WTC11 (cell line): ENCODE results near the gene DCAF8L2.

Experiments
- ZNF121 ChIP-seq: sonication (generic); formaldehyde crosslinking; IDR thresholded peaks from 2 replicates; pipeline ENCODE4 v1.8.0; 2023; ENCODE audit warnings: missing genetic modification reagents
- ZNF423 ChIP-seq: fragments of 250-450 bp; sonication (Bioruptor Pico); IDR thresholded peaks from 2 replicates; pipeline ENCODE4 v2.1.2; 2022; ENCODE audit warnings: mild to moderate bottlenecking, moderate library complexity
- TF ChIP-seq, protein P1 (sequence below): fragments of 200-600 bp; IDR thresholded peaks from 2 replicates; pipeline ENCODE4 v1.8.0; 2022; ENCODE audit warnings: antibody characterized with exemption
- TF ChIP-seq, protein P2 (sequence below): sonication (generic); formaldehyde crosslinking; IDR thresholded peaks from 2 replicates; pipeline ENCODE4 v1.8.0; 2022; ENCODE audit warnings: mild to moderate bottlenecking, missing genetic modification reagents
- TF ChIP-seq, protein P3 (sequence below): sonication (generic); formaldehyde crosslinking; IDR thresholded peaks from 2 replicates; pipeline ENCODE4 v1.8.1; 2023; ENCODE audit warnings: mild to moderate bottlenecking, missing genetic modification reagents

DNA sequence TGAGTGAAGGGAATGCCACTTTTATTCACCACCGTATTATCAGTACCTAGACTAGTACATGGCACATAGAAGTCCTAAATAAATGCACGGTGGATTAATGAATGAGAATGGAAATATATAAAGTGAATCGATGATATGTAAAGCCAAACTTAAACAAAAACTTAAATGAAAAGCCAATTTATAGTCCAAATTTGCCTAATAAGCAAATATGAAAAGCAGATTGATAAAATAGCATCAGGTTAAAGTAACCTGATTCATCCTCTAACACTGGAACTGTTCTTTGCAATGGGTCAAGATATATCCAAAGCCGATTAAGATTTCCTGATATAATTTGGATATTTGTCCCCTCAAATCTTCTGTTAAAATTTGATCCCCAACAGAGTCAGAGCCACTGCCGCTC, 150.8 kb downstream of the DCAF8L2 start:
- TF ChIP-seq ZNF121 (CRISPR knock-in tag) (no peak), ZNF423 (CRISPR knock-in tag) (no peak)
- TF ChIP-seq, protein P1, sequence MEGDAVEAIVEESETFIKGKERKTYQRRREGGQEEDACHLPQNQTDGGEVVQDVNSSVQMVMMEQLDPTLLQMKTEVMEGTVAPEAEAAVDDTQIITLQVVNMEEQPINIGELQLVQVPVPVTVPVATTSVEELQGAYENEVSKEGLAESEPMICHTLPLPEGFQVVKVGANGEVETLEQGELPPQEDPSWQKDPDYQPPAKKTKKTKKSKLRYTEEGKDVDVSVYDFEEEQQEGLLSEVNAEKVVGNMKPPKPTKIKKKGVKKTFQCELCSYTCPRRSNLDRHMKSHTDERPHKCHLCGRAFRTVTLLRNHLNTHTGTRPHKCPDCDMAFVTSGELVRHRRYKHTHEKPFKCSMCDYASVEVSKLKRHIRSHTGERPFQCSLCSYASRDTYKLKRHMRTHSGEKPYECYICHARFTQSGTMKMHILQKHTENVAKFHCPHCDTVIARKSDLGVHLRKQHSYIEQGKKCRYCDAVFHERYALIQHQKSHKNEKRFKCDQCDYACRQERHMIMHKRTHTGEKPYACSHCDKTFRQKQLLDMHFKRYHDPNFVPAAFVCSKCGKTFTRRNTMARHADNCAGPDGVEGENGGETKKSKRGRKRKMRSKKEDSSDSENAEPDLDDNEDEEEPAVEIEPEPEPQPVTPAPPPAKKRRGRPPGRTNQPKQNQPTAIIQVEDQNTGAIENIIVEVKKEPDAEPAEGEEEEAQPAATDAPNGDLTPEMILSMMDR, result no peak
- TF ChIP-seq, protein P2, sequence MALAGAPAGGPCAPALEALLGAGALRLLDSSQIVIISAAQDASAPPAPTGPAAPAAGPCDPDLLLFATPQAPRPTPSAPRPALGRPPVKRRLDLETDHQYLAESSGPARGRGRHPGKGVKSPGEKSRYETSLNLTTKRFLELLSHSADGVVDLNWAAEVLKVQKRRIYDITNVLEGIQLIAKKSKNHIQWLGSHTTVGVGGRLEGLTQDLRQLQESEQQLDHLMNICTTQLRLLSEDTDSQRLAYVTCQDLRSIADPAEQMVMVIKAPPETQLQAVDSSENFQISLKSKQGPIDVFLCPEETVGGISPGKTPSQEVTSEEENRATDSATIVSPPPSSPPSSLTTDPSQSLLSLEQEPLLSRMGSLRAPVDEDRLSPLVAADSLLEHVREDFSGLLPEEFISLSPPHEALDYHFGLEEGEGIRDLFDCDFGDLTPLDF (CRISPR knock-in tag), result no peak
- TF ChIP-seq, protein P3, sequence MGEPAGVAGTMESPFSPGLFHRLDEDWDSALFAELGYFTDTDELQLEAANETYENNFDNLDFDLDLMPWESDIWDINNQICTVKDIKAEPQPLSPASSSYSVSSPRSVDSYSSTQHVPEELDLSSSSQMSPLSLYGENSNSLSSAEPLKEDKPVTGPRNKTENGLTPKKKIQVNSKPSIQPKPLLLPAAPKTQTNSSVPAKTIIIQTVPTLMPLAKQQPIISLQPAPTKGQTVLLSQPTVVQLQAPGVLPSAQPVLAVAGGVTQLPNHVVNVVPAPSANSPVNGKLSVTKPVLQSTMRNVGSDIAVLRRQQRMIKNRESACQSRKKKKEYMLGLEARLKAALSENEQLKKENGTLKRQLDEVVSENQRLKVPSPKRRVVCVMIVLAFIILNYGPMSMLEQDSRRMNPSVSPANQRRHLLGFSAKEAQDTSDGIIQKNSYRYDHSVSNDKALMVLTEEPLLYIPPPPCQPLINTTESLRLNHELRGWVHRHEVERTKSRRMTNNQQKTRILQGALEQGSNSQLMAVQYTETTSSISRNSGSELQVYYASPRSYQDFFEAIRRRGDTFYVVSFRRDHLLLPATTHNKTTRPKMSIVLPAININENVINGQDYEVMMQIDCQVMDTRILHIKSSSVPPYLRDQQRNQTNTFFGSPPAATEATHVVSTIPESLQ, result no peak
